ENCODE measurements around the gene CCDC9.

GRCh38 chr19:47268028-47268427 is 11.7 kb downstream of the CCDC9 start:
- TF ChIP-seq ETS1 (IDR thresholded peaks at IDR 0.05) (no peak), CTCF (conservative IDR thresholded peaks at IDR 0.05; ENCODE audit: low read depth in 2 of 2) (no peak), EZH2 (IDR thresholded peaks at IDR 0.05; ENCODE audit: low read depth, unreplicated experiment) (no peak), NANOG (IDR thresholded peaks at IDR 0.05; ENCODE audit: borderline replicate concordance) (no peak)

All from GM23338 (cell line).